GM23338 (cell line): ENCODE measurements around the gene ADGRG1. TPM values are rescaled to one million over a fixed set of nuclear protein-coding genes. Genes with fewer than 3 reads are reported as not detected.

Experiments
- ATAC-seq: fragments of 200-7000 bp; cut with Tn5 transposase; 3 replicates; pipeline ENCODE4 v1.9.1; 2020
- DNase-seq: peaks from one replicate; pipeline ENCODE4 v3.0.0-alpha.2; 2015; ENCODE audit warnings: low spot score
- H2AFZ ChIP-seq: fragments of 200-600 bp; sonication (generic); 2 replicates; pipeline ENCODE4 v1.8.0; 2016; ENCODE audit warnings: antibody characterized with exemption, mild to moderate bottlenecking, moderate library complexity
- H3F3A ChIP-seq: fragments of 200-600 bp; sonication (generic); replicated peaks from 2 replicates; pipeline ENCODE4 v1.8.0; 2017; ENCODE audit warnings: antibody characterized with exemption, mixed run types, low read depth
- H3K27ac ChIP-seq: fragments of 200-600 bp; sonication (generic); 2 replicates; pipeline ENCODE4 v1.6.1; 2016; ENCODE audit warnings: low read depth
- H3K27me3 ChIP-seq: fragments of 200-600 bp; sonication (generic); 2 replicates; pipeline ENCODE4 v1.8.0; 2016; ENCODE audit warnings: mild to moderate bottlenecking, mixed run types, moderate library complexity; ENCODE audit not compliant: insufficient read depth
- H3K36me3 ChIP-seq: fragments of 200-600 bp; sonication (generic); 2 replicates; pipeline ENCODE4 v1.8.0; 2016; ENCODE audit warnings: mild to moderate bottlenecking; ENCODE audit not compliant: insufficient read depth
- H3K4me1 ChIP-seq: fragments of 200-600 bp; sonication (generic); 2 replicates; pipeline ENCODE4 v1.8.0; 2016; ENCODE audit warnings: mild to moderate bottlenecking, moderate library complexity; ENCODE audit not compliant: insufficient read depth
- H3K4me2 ChIP-seq: fragments of 200-600 bp; sonication (generic); 2 replicates; pipeline ENCODE4 v1.7.1; 2017; ENCODE audit warnings: mixed run types
- H3K4me3 ChIP-seq: fragments of 200-600 bp; sonication (generic); 2 replicates; pipeline ENCODE4 v1.6.1; 2016; ENCODE audit warnings: mixed run types
- H3K79me2 ChIP-seq: fragments of 200-600 bp; sonication (generic); replicated peaks from 2 replicates; pipeline ENCODE4 v1.8.0; 2017; ENCODE audit warnings: mild to moderate bottlenecking; ENCODE audit not compliant: insufficient read depth
- H3K9me2 ChIP-seq: fragments of 200-600 bp; sonication (generic); 2 replicates; pipeline ENCODE4 v1.8.0; 2017; ENCODE audit not compliant: insufficient read depth
- H4K20me1 ChIP-seq: fragments of 200-600 bp; sonication (generic); replicated peaks from 2 replicates; pipeline ENCODE4 v1.8.0; 2017; ENCODE audit warnings: mild to moderate bottlenecking; ENCODE audit not compliant: insufficient read depth
- H3K27ac Mint-ChIP-seq: 2 replicates; pipeline ENCODE4 v1.8.0; 2020; ENCODE audit warnings: inconsistent platforms, mild to moderate bottlenecking, moderate library complexity, mixed read lengths
- H3K27me3 Mint-ChIP-seq: 3 replicates; pipeline ENCODE4 v1.8.0; 2022; ENCODE audit warnings: low read depth, mild to moderate bottlenecking, moderate library complexity, mixed read lengths, inconsistent platforms; ENCODE audit not compliant: insufficient read depth, poor library complexity
- H3K36me3 Mint-ChIP-seq: 3 replicates; pipeline ENCODE4 v1.8.0; 2021; ENCODE audit warnings: low read depth, mild to moderate bottlenecking, inconsistent platforms, moderate library complexity, mixed read lengths
- H3K4me1 Mint-ChIP-seq: 3 replicates; pipeline ENCODE4 v1.8.0; 2020; ENCODE audit warnings: mild to moderate bottlenecking, inconsistent platforms, mixed read lengths
- H3K4me3 Mint-ChIP-seq: 3 replicates; pipeline ENCODE4 v1.8.0; 2021; ENCODE audit warnings: moderate library complexity, mild to moderate bottlenecking, inconsistent platforms, mixed read lengths
- H3K9me3 Mint-ChIP-seq: 3 replicates; pipeline ENCODE4 v1.8.0; 2020; ENCODE audit warnings: moderate library complexity, mild to moderate bottlenecking, inconsistent platforms, mixed read lengths
- CREB1 ChIP-seq: fragments of 250-450 bp; sonication (Bioruptor Pico); IDR thresholded peaks from 2 replicates; pipeline ENCODE4 v1.5.0; 2020; ENCODE audit warnings: low read depth, mild to moderate bottlenecking, moderate library complexity
- CTCF ChIP-seq, 2 experiments: fragments of 200-600 bp in 1 of 2; sonication (generic) in 1 of 2; conservative IDR thresholded peaks; 2 replicates each; pipeline versions ENCODE4 v1.5.1 to v1.6.1; 2016 to 2017; ENCODE audit warnings: antibody characterized with exemption in 2 of 2, low read depth in 2 of 2, mild to moderate bottlenecking in 2 of 2, moderate library complexity in 1 of 2
- ETS1 ChIP-seq: IDR thresholded peaks from 2 replicates; pipeline ENCODE4 v1.6.1; 2016; ENCODE audit warnings: antibody characterized with exemption
- EZH2 ChIP-seq: fragments of 200-600 bp; sonication (generic); IDR thresholded peaks from one replicate; pipeline ENCODE4 v1.8.0; 2017; ENCODE audit warnings: antibody characterized with exemption, mild to moderate bottlenecking, low read depth; ENCODE audit not compliant: unreplicated experiment
- EZH2phosphoT487 ChIP-seq: fragments of 200-600 bp; sonication (generic); IDR thresholded peaks from one replicate; pipeline ENCODE4 v1.8.1; 2018; ENCODE audit warnings: antibody characterized with exemption; ENCODE audit not compliant: unreplicated experiment
- JUNB ChIP-seq: IDR thresholded peaks from one replicate; pipeline ENCODE4 v1.6.1; 2016; ENCODE audit warnings: antibody characterized with exemption; ENCODE audit not compliant: unreplicated experiment
- NANOG ChIP-seq: IDR thresholded peaks from 2 replicates; pipeline ENCODE4 v1.6.1; 2016; ENCODE audit warnings: antibody characterized with exemption, borderline replicate concordance
- POLR2AphosphoS5 ChIP-seq: IDR thresholded peaks from 2 replicates; pipeline ENCODE4 v1.6.1; 2016; ENCODE audit warnings: antibody characterized with exemption, low read depth
- REST ChIP-seq: IDR thresholded peaks from one replicate; pipeline ENCODE4 v1.6.1; 2018; ENCODE audit warnings: antibody characterized with exemption; ENCODE audit not compliant: unreplicated experiment
- STAT1 ChIP-seq: IDR thresholded peaks from one replicate; pipeline ENCODE4 v1.6.1; 2016; ENCODE audit warnings: antibody characterized with exemption; ENCODE audit not compliant: unreplicated experiment
- ZNF114 ChIP-seq: fragments of 250-450 bp; sonication (Bioruptor Pico); IDR thresholded peaks from 2 replicates; pipeline ENCODE4 v1.5.0; 2020; ENCODE audit warnings: mild to moderate bottlenecking, moderate library complexity
- ZNF331 ChIP-seq: fragments of 250-450 bp; sonication (Bioruptor Pico); IDR thresholded peaks from 2 replicates; pipeline ENCODE4 v1.5.0; 2020; ENCODE audit warnings: low read depth, mild to moderate bottlenecking, moderate library complexity
- ZNF462 ChIP-seq: fragments of 250-450 bp; sonication (Bioruptor Pico); IDR thresholded peaks from 2 replicates; pipeline ENCODE4 v1.5.0; 2020; ENCODE audit warnings: mild to moderate bottlenecking, moderate library complexity
- long read RNA-seq: library from polyadenylated mRNA; unstranded; transcript quantifications from one replicate; pipeline ENCODE4 v2.0.0, GENCODE V29; 2020; ENCODE audit not compliant: unreplicated experiment
- polyA plus RNA-seq: library from polyadenylated mRNA; unstranded; fragments of >200 nt; fragmentation: Nextera tagmentation; extraction: Ambion mirVana; gene quantifications from 2 replicates; pipeline ENCODE4 v1.2.1, GENCODE V29; 2016
- total RNA-seq: library from RNA; depleted of rRNA; stranded (reverse); fragments of >200 nt; shearing (Covaris generic); gene quantifications from 2 replicates; pipeline ENCODE4 v1.2.3, GENCODE V29; 2014; rRNA removed

The ADGRG1 gene
- total RNA-seq (0.12 and 0.14 TPM in 2 replicates), polyA plus RNA-seq (0.09 and 0.47 TPM in 2 replicates)
- long read RNA-seq, partial matches to known transcripts: 0 of 1 reads
- long read RNA-seq, other reads (novel, unspliced or antisense): 1 of 1 reads

GRCh38 chr16:57628008-57628781 lies at the start of gene ADGRG1:
TSS of gene ADGRG1 (plus strand) at chr16:57628630. CDS start at chr16:57650288, 21,658 bp downstream.
- Histone ChIP-seq H4K20me1 (no peaks in the 10 kb centered on the region), H3K9me2 (no peaks in the 10 kb centered on the region), H3K4me1 (0 out of 2 replicates have a peak, but pooled peaks cover 5% of the 10 kb centered on the region), H3K36me3 (no peaks in the 10 kb centered on the region), H3K79me2 (no peaks in the 10 kb centered on the region), H3K27me3 (no peaks in the 10 kb centered on the region), H2AFZ (peak within 1 kb of the TSS; percentile 66; the same call in 1 of the 2 replicates), H3K27ac (no peak within 1 kb of the TSS), H3K4me2 (peak within 1 kb of the TSS; percentile 68), H3F3A (no peaks in the 10 kb centered on the region), H3K4me3 (peak within 1 kb of the TSS; percentile 41; the same call in 1 of the 2 replicates)
- peaks cover 22% of the 10 kb centered on the region for H3K27me3 Mint-ChIP-seq
- ATAC-seq (peak; percentile 61), DNase-seq (peak; percentile 77)
- peak within 1 kb of the TSS; percentile 60; the same call in 2 of the 3 replicates for H3K4me3 Mint-ChIP-seq
- H3K36me3 Mint-ChIP-seq: no peaks in the 10 kb centered on the region
- H3K9me3 Mint-ChIP-seq: no peaks in the 10 kb centered on the region
- TF ChIP-seq JUNB (no peak), ETS1 (no peak), CTCF (conservative IDR thresholded peaks at IDR 0.05; ENCODE audit: low read depth in 2 of 2) (peak in 1 of 2 experiments; percentile 39; a peak in 3 of 4 replicates), ZNF462 (CRISPR knock-in tag) (no peak), REST (no peak), ZNF331 (CRISPR knock-in tag) (no peak), STAT1 (no peak), EZH2phosphoT487 (no peak), CREB1 (CRISPR knock-in tag) (peak; percentile 32; the same call in 1 of the 2 replicates), EZH2 (no peak), POLR2AphosphoS5 (no peak), NANOG (no peak), ZNF114 (CRISPR knock-in tag) (no peak)
- H3K4me1 Mint-ChIP-seq: peaks cover 56% of the 10 kb centered on the region
- H3K27ac Mint-ChIP-seq: 0 out of 2 replicates have a peak within 1 kb of the TSS, but pooled peaks have one; percentile 63
